DMS 273 treated with DMSO at 0.1 percent for 48 hours (cell line): ENCODE results near the gene ABCA1.
"Not testable (repeated sequence)": the region's sequence is repeated elsewhere in the genome, so short reads cannot be mapped to it uniquely, and the experiment has no call there.

Experiments used
- DNase-seq: peaks from one replicate; lab custom pipeline; 2025; lab: John Stamatoyannopoulos, UW

ABCA1 gene

DNA sequence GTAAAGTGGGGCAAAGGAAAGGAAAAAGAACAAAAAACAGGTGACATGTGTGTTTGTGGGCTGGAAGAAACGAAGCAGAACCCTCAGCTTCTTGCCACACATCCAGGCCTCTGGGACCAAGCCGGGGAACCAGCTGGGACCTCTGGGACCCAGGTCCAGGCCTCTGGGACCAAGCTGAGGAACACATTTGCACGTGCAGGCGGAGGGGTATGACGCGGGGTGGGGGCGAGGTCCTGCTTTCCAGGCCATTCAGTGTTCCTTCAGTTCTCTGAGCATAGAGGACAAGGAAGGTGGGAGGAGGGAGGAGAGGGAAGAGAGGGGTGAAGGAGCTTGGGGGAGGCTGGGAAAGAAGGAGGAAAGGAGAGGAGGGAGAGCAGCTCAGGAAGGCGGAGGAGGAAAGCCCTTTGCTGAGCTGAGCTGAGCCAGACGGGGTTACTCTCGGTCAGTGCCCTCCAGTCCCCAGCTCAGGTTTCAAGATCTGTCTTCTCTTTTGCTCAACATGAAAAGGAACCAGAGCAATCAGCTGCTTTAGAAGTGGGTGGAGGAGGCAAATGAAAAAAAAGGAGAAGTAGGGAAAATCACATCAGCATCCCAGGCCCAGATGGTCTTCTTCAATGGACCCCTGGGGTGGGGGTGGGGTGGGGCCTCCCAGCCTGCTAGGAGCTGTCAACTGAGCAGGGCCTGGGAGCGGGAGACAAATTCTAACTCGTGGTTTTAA lies 59.1 kb downstream of the ABCA1 start:
- DNase-seq = peak; percentile 55

DNA sequence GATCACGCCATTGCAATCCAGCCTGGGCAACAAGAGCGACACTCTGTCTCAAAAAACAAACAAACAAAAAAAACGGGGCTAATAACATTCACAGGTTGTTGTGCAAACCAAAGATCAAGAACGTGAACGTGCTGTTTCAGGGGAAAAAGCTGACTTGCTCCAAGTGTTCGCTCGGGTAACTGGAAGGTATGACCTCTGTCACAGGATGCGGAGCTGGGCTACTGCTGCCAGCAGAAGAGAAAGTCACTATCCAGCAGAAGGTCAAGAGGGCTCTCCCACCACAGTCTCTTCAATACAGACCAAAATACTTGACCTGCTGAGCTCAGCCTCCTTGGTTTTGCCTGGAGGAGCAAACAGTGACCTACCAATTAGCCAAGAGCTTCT lies 59.7 kb downstream of the ABCA1 start:
- DNase-seq = no peak

- DNase-seq = no peak
Observed at GRCh38 chr9:104866191-104866590, 61.8 kb downstream of the ABCA1 start.

- DNase-seq = no peak
Observed at GRCh38 chr9:104864675-104865104, 63.3 kb downstream of the ABCA1 start.

DNA sequence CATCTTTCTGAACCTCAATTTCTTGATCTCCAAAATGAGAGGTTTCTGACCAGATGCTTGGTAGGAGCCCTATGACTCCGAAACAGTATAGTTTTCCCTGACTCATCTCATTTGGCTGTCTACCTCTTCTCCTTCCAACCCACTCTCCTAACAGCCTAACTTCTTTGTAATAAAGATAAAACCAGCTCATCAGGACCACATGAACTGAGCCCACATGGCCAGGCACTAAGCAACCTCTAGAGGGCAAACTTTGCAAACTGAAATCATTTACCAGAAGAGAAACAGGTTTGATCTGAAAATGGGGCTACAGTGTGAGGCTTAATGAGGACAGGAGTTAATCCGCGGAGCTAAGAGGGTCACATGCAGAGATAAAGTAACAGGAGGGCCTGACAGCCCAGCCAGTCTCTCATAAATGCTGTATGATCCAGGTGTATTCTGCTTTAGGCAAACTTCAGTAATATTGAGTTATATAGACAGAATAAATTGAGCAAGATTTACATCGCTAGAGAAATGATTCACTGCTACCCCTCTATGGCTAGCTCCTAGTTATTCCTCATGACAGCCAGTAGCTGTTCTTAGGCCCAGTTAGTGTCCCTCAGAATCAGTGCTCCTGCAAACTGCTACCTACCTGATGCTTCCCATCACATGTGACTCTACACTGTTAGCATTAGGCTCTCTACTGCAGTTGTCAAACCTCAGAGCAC lies 64.6 kb downstream of the ABCA1 start:
- DNase-seq = peak; percentile 24

DNA sequence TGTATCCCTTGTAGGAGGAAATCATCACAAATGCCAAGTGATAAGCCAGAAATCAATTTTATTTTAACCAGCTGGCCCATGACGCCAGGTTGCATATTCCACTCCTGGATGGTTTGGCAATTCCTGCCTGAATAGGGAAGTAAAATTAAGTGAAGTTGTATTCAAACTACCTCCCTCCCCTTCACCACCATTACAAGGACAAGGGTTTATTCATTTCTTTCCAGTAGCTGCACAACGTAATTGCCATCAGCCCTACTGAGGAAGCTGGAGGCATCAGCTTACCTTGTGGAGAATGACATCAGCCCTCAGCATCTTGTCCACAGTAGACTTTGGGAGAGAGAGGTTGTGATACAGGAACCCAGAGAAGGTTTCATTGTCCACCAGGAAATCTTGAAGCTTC lies 66.6 kb downstream of the ABCA1 start:
- DNase-seq = no peak

GRCh38 chr9:104860263-104860662 lies 67.7 kb downstream of the ABCA1 start:
- DNase-seq = no peak

DNA sequence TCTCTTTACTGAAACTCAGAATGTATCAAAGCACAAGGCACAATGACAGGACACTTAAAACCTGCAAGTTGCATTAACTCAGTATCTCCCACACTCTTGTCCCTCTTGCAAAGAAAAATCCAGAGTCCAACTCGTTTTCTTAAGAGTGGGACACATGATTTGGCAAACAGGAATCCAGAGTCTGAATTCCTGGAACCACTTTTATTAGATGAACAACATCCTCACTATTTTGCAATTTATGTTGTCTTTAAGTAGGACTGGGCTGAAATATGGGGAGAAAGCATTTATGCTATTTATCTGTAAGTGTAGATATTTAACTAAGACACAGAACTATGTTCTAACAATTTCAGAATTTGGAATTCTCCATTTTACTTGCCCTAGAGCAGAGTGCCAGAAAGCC lies 69.1 kb downstream of the ABCA1 start:
- DNase-seq = no peak

GRCh38 chr9:104858271-104858670 lies 69.7 kb downstream of the ABCA1 start:
- no peak for DNase-seq

GRCh38 chr9:104856413-104856941 lies 71.5 kb downstream of the ABCA1 start:
- DNase-seq = no peak

- DNase-seq = no peak
Observed at GRCh38 chr9:104855807-104856206, 72.1 kb downstream of the ABCA1 start.

DNA sequence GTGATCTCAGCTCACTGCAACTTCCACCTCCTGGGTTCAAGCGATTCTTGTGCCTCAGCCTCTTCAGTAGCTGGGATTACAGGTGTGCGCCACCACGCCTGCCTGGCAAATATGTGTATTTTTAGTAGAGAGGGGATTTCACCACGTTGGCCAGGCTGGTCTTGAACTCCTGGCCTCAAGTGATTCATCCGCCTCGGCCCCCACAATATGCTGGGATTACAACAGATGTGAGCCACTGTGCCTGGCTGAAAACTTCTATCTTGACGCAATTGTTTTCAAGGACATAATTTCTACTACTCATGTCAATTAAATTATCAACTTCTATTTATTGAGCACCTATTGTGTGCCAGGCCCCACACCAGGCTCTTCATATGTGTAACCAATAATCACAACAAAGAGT lies 72.7 kb downstream of the ABCA1 start:
- not testable (repeated sequence) for DNase-seq

GRCh38 chr9:104854613-104855012 lies 73.3 kb downstream of the ABCA1 start:
- no peak for DNase-seq

- no peak for DNase-seq
Observed at GRCh38 chr9:104853683-104854082, 74.3 kb downstream of the ABCA1 start.

GRCh38 chr9:104853159-104853558 lies 74.8 kb downstream of the ABCA1 start:
- DNase-seq = no peak

DNA sequence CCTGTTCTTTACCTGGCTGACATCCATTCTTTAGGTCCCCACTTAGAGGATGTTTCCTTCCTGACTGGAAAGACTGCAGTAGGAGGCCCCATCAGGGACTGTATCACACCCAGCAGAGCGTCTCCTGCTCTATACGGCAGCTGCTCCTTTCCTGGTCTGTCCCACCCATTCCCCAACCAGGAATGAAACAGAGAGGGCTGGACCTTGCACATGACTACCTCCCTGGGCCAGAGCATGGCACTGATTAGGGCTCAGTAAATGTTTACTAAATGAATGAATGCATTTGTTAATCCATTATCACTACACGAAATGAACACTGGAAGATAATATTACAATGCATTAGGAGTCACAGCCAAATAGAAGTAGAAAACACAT lies 76.4 kb downstream of the ABCA1 start:
- no peak for DNase-seq

DNA sequence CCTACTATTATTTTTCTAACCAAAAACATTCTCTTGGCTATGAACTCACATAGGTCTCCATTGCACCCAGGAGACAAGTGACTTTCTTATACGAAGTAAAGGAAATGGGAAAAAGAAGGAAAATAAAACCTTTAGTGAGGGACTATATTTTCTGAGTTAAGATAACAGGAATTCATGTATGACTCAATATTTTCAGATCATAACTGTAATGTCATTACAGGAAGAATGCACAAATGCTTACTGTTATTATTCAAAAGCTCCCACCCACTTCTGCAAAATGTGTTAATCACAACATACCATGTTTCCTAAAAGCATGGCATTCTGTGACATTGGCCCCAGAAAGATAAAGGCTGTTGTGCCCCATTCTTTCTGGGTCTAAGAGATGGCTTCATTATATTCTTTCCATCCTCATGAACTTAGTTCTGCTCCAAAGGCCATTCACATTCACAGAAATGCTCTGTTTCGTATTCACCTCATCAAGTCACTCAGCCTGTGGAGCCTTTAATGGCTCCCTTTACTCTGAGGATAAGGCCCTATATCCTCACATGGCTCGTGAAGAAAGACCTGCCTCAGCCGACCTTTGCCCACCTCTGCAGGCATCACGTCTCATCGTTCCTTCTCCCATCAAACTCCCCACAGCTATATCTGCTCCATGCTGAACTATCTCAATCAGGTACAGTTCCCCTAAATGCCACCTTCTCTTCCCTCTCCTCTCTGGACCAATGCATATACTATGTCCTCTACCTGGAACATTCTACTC lies 77.0 kb downstream of the ABCA1 start:
- no peak for DNase-seq

GRCh38 chr9:104849023-104849422 lies 78.9 kb downstream of the ABCA1 start:
- no peak for DNase-seq

GRCh38 chr9:104844710-104845109 lies 83.2 kb downstream of the ABCA1 start:
- DNase-seq = no peak

DNA sequence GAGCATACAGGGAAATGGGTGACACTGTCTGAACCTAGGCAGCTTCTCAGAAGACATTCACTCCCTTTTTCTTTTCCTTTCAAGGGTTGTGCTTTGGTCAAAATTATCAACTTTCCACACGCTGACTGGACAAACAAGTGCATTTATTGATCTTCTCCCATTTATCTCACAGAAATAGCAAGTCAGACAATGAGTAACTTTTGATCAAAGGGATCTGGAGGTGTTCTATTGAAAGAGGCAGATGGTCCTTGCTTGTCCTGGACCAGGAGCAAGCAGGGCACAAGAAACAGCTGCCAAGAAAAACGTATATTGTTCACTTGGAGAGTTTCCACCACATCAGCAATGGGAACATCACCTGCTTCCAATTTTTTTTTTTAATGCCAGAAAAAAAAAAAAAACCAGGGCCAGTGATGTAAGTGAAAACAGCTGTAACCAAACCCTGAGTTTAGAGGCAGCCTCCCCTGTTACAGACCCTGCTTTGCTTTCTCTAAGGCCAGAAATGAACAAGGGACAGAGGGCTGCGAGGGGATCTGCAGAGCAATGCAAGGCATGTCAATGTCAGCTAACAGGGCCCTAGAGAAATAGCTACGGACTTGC lies 84.2 kb downstream of the ABCA1 start:
- DNase-seq = no peak

GRCh38 chr9:104842698-104843097 lies 85.3 kb downstream of the ABCA1 start:
- no peak for DNase-seq

DNA sequence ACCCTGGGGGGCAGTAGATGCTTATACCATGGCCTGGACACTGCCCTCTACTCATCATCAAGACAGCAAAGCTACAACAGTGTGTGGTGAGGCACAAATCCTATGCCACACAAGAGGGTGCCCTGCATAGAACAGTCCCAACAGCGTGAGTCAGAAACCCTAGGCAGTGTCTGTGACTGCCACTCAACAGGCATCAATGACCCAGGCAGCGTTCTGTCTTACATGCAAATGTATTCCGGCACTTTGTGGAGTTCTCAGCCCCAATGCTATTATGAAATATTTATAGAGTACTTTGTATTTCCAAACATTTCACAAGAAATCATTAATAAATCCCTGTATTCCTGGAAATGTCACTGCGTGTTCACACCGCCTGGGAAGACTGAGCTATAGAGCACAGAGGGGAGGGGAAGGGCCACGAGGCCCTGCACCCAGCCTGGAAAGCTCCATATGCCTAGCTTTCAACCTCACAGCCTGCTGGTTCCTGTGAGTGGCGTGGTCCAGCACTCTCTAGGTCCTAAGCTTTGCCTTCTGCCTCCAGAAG lies 86.3 kb downstream of the ABCA1 start:
- DNase-seq = no peak
